HG03354 (cell line): ENCODE results near the gene ISCU.
"Not testable (repeated sequence)": the region's sequence is repeated elsewhere in the genome, so short reads cannot be mapped to it uniquely, and the experiment has no call there.

ENCODE experiments used
- ATAC-seq: cut with Tn5 transposase; IDR thresholded peaks from one replicate; pipeline ENCODE4 v1.9.1; 2021; ENCODE audit warnings: mild to moderate bottlenecking; ENCODE audit not compliant: unreplicated experiment, poor library complexity, severe bottlenecking

The ISCU gene

DNA sequence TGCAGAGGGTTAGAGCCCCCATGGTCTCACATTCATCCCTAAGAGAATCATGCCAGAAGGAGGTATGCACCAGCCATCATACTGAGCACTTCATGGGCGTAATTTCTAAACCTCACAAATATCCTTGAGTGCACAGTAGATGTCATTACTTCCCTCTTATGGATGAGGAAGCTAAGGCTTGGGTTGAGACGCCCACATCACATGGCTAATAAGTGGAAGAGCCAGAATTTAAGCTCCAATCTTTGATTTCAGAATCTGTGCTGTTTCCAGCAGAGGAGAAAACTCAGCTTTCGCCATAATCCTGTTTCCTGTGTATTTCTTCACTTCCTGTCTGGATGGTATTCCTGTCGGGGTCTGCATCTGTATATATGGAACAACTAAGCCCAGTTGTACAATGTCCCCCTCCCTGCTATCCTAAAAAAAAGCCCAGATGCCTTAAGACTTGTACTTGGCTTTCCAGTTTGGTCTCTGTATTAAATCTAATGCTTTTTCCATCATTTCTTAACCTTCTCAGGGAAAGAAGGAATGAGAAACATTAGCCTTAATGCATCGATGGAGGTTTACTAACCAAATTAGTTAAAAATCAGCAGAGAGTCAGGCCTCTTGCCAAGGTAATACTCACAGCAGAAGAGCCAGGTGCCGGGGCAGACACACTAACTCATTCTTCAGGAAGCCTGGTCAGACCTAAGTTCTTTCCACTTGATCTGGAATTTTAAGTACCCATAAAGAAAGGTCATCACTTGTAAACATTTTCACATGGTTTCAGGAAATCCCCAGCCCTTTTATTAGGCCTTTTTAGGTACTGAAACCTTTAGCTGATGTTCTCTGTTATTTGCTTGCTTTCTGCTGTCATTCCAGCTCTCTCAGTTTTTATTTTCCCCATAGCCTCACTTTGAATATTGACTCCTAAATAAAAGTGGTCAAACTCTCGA is 5.3 kb downstream of the ISCU start:
- ATAC-seq = no peak

DNA sequence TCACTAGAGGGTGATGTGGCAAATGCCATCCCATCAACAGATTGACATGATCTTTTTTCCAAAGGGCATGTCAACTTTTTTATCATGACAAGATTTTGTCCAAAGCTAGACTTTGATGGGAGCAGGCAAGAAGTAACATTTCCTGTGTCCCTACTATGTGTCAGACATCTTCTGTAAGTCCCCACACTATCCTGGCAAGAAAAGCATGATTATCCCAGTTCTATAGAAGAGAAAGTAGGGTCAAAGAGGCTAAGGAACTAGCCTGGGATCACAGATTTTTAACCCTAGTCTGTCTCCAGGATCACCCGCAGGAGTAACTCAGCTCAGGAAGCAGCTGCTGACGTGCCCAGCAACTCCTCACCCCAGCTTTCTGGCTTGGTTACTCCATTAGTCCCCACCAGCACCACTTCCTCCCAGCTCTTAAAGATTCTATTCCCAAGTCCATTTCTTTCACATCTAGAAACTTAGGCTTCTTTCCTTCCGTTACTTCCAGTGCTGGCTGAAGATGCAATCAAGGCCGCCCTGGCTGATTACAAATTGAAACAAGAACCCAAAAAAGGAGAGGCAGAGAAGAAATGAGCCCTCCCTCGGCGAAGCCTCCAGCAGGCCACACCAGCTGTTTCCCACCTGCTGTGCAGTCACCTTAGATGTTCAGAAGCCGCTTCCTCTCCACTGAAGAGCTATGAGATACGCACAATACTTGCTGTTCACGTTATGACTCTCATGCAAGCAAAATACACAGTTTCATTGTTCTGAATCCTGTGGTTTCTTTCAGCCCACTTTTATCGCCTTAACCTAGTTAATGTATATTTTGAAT is 6.2 kb downstream of the ISCU start:
- ATAC-seq = peak; percentile 82

- ATAC-seq = no peak
Measured at GRCh38 chr12:108570743-108571608, 8.6 kb downstream of the ISCU start.

GRCh38 chr12:108571609-108572165 is 9.3 kb downstream of the ISCU start:
- no peak for ATAC-seq

GRCh38 chr12:108572166-108572790 is 9.9 kb downstream of the ISCU start:
- no peak for ATAC-seq

- ATAC-seq = peak; percentile 30
Measured at GRCh38 chr12:108573317-108573716, 10.9 kb downstream of the ISCU start.

- ATAC-seq = not testable (repeated sequence)
Measured at GRCh38 chr12:108574276-108574675, 11.9 kb downstream of the ISCU start.

DNA sequence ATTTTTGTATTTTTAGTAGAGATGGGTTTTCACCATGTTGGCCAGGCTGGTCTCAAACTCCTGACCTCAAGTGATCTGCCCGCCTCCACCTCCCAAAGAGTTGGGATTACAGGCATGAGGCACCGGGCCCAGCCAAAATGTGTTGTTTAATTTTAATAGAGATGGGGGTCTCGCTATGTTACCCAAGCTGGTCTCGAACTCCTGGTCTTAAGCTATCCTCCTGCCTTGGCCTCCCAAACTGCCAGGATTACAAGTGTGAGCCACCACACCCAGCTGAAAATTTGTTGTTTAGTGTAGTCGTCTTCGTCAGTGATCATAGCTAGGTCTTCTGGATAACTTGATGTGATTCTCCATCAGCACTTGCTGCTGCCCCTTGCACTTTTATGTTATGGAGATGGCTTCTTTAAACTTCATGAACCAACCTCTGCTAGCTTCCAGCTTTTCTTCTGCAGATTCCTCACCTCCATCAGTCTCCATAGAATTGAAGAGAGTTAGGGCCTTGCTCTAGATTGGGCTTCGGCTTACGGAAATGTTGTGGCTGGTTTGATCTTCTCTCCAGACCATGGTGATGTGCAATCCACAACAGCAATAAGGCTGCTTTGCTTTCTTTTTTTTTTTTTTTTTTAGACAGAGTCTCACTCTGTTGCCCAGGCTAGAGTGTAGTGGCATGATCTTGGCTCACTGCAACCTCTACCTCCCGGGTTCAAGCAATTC is 13.0 kb downstream of the ISCU start:
- no peak for ATAC-seq

DNA sequence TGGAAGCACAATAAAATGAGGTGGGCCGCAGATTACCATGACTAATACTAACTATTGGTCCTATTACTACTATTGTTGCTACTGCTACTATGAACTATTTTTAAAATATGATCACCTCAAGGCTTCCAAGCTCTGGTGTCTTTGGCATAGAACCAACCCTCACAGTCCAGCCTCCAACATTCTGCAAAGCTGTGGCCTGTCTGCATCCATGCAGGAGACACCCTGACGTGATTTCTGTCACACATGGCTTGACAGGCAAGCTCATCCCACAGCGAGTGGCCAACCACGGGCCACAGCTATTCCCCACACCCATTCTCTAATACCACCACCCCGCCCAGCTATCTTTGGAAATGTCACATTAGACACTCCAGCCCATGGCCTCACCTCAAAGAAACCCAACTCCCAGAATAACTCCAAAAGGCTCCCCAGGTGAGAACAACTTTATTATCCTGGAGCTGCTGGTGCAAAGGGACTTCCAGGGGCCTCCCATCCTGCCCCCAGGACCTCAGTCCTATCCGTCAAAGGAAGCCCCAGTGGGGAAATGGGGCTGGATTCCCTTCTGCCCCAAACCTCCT is 14.4 kb downstream of the ISCU start:
- ATAC-seq = no peak

GRCh38 chr12:108577458-108577857 is 15.1 kb downstream of the ISCU start:
- no peak for ATAC-seq

DNA sequence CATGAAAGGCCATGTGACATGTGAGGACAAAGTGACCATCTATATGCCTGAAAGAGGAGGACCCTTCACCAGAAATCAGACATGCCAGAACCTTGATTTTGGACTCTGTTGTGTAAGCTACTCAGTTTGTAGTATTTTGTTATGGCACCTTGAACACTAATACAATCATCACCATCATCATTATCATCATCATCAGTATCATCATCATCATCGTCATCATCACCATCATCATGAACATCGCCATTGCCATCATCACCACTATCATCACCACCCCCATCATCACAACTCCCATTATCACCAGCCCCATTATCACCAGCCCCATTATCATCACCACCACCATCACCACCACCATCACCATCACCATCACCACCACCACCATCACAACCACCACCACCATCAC is 15.9 kb downstream of the ISCU start:
- ATAC-seq = no peak

DNA sequence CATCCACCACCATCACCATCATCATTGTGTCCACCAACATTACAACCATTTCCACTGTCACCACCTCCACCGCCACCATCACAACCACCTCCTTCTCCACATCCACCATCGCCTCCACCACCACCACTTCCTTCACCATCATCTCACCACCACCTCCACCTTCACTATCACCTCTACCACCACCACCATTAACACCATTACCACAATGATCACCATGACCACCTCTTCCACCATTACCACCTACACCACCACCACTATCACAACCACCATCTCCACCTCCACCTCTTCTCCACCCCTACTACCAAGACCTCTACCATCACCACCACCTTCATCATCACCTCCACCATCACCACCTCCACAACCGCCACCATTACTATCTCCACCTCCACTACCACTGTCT is 16.4 kb downstream of the ISCU start:
- ATAC-seq = no peak

DNA sequence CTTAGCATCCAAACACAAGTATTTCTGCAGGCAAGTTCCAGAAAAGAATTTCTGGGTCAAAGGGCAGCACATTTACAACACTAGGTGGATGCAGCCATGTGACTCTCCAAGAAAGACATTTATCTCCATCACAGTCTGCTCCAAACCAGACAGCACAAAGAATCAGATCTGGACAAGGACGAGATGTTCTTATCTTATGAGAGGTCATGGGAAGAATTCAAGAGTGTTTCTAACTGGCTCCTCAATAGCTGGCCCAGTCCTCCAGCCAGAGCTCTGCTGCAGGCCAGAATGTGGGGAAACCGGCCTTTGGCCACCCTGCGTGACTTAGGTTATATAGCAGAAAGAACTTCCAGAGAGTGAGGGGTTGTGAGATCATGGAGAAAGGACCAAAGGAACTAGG is 18.1 kb downstream of the ISCU start:
- ATAC-seq = no peak

- ATAC-seq = no peak
Measured at GRCh38 chr12:108581311-108582227, 19.2 kb downstream of the ISCU start.

DNA sequence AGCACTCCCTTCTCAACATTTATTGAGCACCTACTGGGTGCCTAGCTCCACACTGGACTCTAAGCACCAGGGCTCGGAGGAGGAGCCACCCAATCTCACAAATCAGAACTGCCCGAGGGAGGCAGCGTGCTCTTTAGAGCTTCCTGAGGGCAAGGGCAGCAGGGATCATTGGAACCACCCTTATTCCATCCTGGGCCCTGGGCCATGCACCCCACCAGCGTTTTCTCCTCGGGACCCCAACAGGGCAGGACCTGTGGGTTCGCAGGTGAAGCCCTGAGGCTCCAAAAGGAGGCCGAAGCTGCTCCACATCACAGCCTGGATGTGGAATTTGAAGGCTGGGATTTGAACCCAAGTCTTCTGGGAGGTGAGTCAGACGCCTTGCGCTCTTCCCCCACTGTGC is 20.1 kb downstream of the ISCU start:
- no peak for ATAC-seq

GRCh38 chr12:108582978-108583770 is 20.8 kb downstream of the ISCU start:
- ATAC-seq = no peak
